ENCODE measurements around the gene MCTP1. TPM values are rescaled to one million over a fixed set of nuclear protein-coding genes. Genes with fewer than 3 reads are reported as not detected.

MCTP1 gene
- total RNA-seq, 1 experiment from 2014 or later: 2.5 TPM

GRCh38 chr5:94891972-94892371 is 392.9 kb downstream of the MCTP1 start:
- Histone ChIP-seq H3T11ph (ENCODE audit: low read length) (no peak overlapping the region), H3K4me2 (ENCODE audit: insufficient read depth, insufficient read length, low read length) (no peak overlapping the region), H3K27me3 (ENCODE audit: insufficient read depth, low read length) (no peaks in the 10 kb centered on the region), H2AK5ac (ENCODE audit: insufficient read length, low read length) (no peak overlapping the region), H2BK12ac (ENCODE audit: insufficient read length, low read depth, low read length) (no peak overlapping the region), H3K14ac (ENCODE audit: insufficient read depth, low read length) (no peak overlapping the region), H3K4ac (ENCODE audit: low read depth, low read length) (no peak overlapping the region), H3K9ac (ENCODE audit: extremely low read depth, insufficient read length, low read length) (no peak overlapping the region), H3K79me2 (ENCODE audit: insufficient read depth, low read length) (no peaks in the 10 kb centered on the region; the same call in 1 of the 2 replicates), H3K27ac (ENCODE audit: insufficient read length, low read depth, low read length) (no peak overlapping the region), H4K5ac (ENCODE audit: insufficient read length, low read depth, low read length) (no peak overlapping the region), H2BK120ac (ENCODE audit: low read depth, low read length, poor library complexity, severe bottlenecking) (no peak overlapping the region), H3K18ac (ENCODE audit: insufficient read length, low read depth, low read length) (no peak overlapping the region), H2BK15ac (ENCODE audit: low read depth, low read length) (no peak overlapping the region), H3K4me1 (ENCODE audit: insufficient read depth, low read length) (no peaks in the 10 kb centered on the region), H2BK20ac (ENCODE audit: low read depth, low read length, poor library complexity, severe bottlenecking) (no peak overlapping the region), H4K91ac (ENCODE audit: insufficient read length, low read depth, low read length) (no peak overlapping the region), H3K9me3 (ENCODE audit: control insufficient read depth, low read depth, low read length) (no peaks in the 10 kb centered on the region), H4K20me1 (ENCODE audit: control insufficient read depth, insufficient read depth, insufficient read length) (no peaks in the 10 kb centered on the region), H3K23me2 (ENCODE audit: insufficient read length, low read depth, low read length, poor library complexity, severe bottlenecking) (no peaks in the 10 kb centered on the region), H4K8ac (replicated peaks; ENCODE audit: insufficient read length, low read depth, low read length) (no peak overlapping the region), H3K23ac (ENCODE audit: insufficient read length, low read depth, low read length) (no peak overlapping the region), H2AFZ (ENCODE audit: low read length) (no peak overlapping the region), H2BK5ac (ENCODE audit: insufficient read length, low read length) (no peak overlapping the region), H3K56ac (ENCODE audit: insufficient read length, low read depth, low read length) (no peak overlapping the region), H3K79me1 (ENCODE audit: insufficient read depth, low read depth, low read length, poor library complexity, severe bottlenecking) (no peaks in the 10 kb centered on the region)
- no CpG with 5 or more reads among the region's 9 CpGs for WGBS (ENCODE audit: extremely low coverage, insufficient read length, low lambda C conversion rate)
- no peaks in the 10 kb centered on the region for H3K9me3 Mint-ChIP-seq
- H3K4me3 Mint-ChIP-seq: no peak overlapping the region
- H3K27ac Mint-ChIP-seq: no peak overlapping the region
- DNase-seq: no peak
- no peaks in the 10 kb centered on the region for H3K36me3 Mint-ChIP-seq (ENCODE audit: insufficient read depth in 1 of 3, low read depth in 3 of 3)
- TF ChIP-seq, protein P1, sequence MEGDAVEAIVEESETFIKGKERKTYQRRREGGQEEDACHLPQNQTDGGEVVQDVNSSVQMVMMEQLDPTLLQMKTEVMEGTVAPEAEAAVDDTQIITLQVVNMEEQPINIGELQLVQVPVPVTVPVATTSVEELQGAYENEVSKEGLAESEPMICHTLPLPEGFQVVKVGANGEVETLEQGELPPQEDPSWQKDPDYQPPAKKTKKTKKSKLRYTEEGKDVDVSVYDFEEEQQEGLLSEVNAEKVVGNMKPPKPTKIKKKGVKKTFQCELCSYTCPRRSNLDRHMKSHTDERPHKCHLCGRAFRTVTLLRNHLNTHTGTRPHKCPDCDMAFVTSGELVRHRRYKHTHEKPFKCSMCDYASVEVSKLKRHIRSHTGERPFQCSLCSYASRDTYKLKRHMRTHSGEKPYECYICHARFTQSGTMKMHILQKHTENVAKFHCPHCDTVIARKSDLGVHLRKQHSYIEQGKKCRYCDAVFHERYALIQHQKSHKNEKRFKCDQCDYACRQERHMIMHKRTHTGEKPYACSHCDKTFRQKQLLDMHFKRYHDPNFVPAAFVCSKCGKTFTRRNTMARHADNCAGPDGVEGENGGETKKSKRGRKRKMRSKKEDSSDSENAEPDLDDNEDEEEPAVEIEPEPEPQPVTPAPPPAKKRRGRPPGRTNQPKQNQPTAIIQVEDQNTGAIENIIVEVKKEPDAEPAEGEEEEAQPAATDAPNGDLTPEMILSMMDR (conservative IDR thresholded peaks at IDR 0.05): no peak
- peaks cover 3 to 11% of the 10 kb centered on the region in 2 experiments; a peak in 3 of 4 replicates for H3K4me1 Mint-ChIP-seq
- H3K27me3 Mint-ChIP-seq (ENCODE audit: low read depth): no peaks in the 10 kb centered on the region; the same call in 1 of the 2 replicates

All from H9 (cell line).